Epidermal melanocyte (primary cell): ENCODE results near the gene C14orf180.

ENCODE experiments used
- DNase-seq: peaks from one replicate; pipeline ENCODE4 v3.0.0; 2011; ENCODE audit warnings: low spot score; ENCODE audit not compliant: insufficient read length

The C14orf180 gene

DNA sequence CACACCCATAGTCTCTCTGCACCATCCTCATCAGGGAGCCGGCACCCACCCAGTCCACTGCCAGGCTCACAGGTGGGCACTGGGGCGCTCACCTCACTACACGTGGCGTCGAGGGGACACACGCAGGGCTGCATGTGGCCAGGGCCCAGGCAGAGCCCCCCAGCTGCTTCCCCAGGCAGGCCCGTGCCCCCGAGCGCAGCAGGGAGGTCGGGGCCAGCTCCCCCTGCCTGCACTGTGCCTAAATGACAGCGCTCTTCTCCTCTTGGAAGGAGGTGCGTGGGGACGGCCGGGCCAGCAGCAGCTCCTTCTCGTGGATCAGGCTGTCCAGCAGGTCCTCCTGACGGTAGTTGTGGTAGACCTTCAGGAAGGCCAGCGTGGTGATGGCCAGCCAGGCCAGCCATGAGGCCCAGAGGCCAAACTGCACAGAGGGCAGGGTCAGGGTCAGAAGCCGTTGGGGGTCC, 13.7 kb downstream of the C14orf180 start:
- no peak for DNase-seq

DNA sequence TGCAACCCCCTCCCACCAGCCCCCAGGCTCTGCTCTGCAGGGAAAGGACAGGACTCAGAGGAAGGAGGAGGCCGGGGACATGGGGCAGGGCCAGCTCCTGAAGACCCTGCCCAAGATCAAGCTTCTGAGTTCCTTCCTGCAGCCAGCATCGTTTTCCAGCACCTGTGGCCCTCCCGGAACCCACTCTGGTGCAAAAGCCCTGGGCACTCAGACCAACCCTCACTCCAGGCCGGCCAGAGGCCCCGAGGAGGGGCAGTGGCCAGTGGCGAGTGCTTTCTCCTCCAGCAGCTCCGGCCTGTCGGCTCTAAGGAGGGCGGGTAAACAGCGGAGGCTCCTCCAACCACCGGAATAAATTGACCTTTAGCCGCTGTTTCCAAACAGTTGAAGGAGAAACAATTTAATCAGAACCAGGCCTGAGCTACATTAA, 14.2 kb downstream of the C14orf180 start:
- DNase-seq, result no peak

DNA sequence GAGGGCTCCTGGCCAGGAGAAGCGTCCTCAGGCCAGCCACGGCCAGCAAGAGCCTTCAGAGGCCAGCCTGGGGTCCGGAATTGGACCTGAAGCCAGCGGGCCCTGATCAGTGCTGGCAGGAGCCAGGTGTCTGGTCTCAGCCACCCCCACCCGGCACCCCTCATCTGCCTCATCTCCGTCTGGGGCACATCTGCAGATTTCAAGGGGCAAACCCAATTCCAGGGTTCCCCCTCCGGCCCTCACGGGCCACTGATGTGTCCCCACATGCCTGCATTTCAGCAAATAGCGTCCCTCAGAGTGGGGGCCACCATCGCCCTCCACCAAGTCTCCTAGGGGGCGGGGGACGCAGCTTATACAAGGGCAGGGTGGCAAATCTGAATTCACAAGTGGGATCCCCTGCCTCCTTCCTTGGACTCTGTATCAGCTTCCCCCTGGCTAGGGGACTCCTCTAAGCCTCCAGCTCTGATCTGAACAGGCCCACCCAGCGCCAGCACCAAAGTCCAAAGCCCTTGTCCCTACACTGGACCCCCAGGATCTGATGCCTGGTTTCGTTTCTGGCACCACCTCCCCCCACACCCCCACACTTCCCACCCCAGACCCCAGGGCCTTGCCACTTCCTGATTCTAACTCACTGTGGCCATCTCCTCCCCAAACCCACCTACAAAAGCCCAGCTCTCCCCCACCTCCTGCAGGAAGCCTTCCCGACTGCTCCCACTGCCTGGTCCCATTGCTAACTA, 14.9 kb downstream of the C14orf180 start:
- no peak for DNase-seq

DNA sequence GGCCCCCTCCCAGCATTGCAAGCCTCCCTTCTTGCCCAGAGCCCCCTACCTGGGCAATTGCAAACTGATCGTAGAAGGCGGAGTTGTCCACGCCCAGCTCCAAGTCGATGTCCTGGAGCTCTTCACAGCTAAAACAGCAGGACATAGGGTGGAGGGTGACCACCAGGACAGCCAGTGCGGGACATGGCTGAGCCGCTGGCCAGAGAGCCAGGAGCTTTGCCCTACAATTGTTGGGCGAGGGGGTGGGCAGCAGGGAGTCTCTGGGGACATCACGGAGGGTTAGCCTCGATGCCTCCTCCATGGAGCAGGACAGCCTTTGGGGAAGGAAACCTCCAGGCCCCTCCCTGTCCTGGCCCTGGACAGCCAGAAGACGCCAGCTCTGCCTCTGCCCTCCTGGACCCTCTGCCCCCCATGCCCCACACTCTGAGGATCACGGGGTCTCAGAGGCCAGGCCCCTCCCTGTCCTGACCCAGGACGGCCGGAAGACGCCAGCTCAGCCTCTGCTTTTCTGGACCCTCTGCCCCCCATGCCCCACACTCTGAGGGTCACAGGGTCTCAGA, 15.6 kb downstream of the C14orf180 start:
- DNase-seq, result no peak

DNA sequence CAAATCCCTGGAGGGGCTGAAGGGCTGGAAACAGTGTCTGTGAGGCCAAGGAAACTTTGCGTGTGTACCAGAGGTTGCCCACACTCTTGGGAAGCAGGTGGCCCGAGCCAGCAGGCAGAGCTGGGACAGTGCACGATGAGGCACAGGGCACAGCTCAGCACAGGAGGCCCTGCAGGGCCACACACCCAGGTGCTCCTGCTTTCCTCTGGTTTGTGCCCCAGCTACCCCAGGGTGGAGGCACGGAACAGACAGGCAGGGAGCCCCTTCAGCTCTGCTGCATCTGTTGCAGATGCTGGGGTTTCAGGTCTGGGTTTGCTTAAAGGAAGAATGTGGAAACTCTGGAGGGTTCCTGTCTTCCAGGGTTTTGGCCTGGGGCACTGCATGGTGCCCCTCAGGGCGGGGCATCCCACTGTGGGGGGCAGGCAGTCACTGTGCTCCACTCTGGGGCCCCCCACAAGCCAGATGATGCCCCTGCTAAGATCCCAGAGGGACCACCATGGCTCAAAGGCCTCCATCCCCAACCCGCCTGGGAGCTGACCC, 16.4 kb downstream of the C14orf180 start:
- DNase-seq, result no peak

DNA sequence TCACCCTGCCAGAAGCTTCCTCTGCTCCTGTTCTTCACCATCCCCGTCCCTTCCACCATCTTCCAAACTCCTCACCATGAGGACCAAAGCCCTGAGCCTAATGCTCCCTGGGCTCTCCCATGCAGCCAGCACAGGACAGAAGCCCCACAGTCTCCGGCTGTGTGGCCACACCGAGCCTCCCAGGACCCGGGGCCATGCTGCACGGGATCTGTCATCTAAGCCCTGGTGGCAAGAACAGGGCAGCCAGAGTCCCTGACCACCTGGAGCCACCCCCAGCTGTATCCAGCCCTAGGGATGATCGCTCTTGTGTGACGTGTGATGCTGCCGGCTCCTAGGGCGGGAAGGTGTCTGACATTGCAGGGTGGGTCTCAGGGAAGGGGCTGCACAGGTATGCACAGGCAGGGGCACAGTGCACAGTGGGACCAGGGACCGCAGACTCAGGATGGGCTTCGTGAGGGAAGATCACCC, 16.9 kb downstream of the C14orf180 start:
- DNase-seq, result no peak

DNA sequence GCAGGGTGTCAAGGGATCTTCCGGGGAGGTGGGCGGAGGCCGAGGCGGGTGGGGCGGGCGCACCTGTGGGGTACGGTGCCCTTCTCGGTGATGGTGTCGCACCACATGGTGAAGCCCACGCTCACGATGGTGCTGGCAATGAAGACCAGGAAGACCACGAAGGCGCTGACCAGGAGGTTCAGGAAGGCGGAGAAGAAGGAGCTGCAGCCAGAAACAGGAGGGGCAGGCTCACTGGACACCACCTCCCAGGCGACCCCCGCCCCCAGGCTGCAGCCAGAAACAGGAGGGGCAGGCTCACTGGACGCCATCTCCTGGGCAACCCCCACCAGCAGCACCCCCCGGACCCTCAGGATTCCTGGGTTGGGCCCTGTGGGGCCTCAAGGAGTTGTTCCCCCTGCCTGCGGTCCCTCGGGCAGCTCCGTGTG, 17.4 kb downstream of the C14orf180 start:
- no peak for DNase-seq

DNA sequence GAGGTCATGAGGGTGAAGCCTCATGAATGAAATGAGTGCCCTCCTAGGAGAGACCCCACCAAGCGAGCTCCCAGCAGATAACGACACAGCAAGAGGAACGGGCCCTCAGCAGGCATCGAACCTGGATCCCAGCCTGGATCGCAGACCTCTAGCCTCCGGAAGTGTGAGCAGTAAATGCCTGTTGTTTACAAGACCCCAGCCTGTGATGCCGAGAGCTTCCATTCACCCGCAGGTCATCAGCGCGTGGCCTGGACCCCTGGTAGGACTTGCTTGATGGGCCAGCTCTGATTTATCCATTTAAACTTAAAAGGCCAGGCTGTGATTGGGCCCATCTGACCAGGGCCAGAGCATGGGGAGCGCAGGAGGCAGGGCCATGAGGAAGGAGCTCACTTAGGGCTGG, 18.0 kb downstream of the C14orf180 start:
- no peak for DNase-seq

DNA sequence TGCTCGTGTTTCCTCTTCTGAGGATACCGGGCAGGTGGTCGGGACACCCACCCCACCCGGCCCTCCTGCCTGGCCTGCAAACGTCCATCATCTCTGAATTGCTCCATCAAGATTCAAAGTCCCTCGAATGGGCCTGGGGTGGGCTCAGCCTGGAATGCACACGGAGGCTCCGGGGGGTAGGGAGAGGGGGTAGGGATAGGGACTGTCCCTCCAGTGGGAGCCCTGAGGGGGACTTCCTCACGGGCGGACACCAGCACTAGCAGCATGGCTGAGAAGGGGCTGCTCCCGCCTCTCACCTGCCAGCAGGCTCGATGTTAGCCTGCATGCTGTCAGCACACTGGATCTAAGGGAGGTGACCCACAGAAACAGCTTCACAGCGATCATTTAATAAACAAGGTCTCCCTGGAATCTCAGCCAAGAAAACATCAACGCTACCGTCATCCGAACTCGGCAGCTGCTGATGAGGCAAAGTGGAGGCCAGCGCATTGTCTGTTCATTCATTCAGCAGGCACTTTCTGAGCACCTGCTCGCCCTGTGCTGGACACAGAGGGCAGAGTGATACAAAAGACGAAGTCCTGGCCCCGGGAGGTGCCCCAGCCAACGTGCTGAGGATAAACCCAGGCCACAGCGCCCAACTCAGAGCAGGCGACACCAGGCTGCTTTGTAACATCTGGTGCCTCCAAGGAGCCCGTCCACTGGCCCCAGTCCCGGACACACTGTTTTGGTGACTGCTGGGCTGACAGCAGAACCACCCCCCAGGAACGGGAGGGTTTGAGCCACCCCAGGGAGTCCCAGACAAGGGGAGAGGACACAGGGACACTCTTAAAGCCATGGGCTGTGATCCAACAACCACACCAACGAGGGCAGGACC, 18.7 kb downstream of the C14orf180 start:
- no peak for DNase-seq

DNA sequence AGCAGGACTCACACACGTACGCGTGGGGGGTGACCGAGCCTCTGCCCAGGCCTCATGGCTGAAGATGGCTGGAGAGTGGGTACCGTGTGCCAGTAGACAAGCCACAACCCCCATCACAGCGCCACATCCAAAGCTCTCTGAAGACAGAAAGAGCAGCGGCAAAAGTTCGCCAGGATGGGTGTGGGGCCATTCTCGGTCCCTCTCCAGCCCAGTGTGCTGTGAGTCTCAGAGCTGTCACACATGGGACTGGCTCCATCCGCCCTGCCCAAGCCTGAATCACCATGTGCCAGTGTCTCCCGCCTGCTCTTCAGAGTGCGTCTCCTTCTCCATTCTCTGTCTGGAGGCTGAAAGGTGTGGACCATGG, 19.3 kb downstream of the C14orf180 start:
- DNase-seq, result no peak

DNA sequence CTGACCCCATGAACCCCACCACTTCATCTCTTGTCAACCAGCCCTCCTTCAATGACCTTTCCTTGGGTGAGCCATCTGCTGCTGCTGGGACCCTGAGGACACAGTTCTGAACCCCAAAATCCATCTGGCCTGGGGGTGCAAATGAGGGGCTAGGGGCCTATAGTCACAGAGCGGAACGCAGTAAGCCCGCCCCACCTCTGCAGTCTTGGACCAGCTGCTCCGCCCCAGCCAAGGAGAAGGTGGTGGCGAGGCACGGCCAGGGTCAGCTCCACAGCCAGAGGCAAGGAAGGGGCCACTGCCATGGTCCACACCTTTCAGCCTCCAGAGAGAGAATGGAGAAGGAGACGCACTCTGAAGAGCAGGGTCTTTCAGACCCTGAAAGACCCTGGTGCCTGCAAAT, 19.9 kb downstream of the C14orf180 start:
- no peak for DNase-seq

DNA sequence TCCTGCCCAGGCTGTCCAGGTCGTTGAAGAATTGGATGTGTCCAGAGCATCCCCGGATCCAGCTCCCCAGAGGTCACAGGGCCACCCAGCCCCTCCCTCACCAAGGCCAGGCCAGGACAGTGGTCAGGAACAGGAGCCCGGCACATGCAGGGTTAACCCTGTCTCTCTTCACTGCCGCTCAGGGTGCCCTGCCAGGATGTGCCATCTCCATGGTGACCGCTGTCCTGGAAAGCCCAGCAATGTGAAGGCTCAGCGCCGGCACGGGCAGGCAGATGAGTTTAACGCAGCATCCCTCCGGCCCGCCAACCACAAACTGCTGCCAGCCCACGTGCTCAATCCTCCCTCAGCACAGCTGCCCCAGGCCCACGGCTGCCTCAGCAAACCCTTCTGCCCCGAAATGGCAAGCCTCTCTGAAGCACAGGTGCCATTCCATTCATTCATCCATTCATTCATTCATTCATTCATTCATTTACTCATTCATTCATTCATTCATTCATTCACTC, 20.6 kb downstream of the C14orf180 start:
- DNase-seq, result peak; percentile 81

DNA sequence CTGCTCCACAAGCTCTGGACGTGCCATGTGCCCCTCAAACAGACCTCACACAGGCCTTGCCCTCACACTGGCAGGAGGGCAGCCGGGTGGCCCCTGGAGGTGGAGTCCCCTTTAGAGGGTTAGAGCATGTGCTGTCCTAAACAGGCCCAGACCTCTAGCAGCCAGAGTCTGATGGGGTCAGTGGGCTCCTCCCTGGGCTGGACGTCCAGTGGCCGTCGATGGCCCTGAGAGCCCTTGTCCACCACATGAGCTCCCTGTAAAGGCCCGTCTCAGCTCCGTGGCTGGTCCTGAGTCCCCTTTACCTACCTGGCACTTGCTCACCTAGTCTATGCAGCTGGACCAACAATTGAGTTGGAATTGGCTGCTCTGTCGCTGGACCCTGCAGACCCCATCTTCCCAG, 21.2 kb downstream of the C14orf180 start:
- no peak for DNase-seq

DNA sequence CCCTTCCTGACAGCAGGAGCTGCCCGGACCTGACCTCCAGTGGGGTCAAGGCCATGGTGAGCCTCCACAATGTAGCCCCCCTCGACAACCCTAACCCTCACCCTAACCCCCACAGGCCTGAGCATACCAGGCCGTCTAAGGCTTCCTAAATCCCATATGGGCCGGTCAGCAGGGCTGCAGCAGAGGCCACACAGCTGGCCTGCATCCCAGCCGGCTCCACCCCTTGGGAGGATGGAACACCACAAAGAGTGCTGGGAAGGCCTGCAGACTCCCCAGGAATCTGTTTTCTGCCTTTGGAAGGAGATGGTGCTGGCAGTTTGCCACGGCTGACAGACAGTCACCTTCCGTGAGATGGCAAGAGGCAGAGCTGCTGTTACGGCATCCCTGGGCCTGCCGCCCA, 22.2 kb downstream of the C14orf180 start:
- DNase-seq, result no peak

DNA sequence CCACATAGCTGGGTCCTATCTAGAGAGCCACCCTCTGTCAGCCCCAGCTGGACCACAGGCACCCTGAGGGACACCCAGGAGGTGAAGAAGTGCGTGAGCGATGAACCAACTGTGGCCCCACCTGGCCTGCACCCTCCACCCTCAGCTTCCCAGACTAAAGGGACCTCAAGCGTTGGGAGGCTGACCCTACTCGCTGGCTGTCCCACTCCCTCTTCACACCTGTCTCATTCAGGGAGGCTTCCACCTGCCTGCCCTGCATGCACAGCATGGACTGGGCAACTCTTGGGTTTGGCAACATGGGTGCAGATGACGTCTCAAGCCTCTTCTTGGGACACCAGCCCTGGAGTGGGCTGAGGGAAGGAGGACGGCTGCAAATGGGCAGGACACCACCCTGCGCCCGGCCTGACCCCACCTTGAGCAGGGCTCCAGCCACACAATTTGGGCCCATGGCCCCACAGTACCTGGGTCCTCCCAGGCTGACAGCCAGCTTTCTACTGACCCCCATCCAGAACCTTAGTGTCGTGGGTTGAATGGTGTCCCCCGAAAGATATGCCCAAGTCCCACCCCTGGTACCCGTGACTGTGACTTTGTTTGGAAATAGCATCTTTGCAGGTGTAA, 22.9 kb downstream of the C14orf180 start:
- DNase-seq, result no peak

DNA sequence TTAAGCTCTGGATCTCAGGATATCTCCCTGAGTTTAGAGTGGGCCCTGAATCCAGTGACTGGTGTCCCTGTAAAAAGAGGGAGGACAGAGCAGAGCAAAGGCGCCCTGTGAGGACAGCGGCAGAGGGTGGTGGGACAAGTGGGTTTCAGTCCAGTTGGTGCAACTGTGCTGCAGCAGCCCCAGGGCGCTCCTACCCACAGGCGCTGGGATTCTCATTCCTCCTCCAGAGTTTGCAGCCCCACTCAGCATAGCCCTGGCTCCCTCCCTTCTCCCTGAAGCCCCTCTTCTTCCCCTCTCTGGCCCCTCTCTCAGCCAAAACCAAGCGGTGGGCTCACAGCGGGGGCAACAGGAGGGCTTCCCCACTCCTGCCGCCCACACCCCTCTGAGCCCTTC, 23.4 kb downstream of the C14orf180 start:
- DNase-seq, result no peak

DNA sequence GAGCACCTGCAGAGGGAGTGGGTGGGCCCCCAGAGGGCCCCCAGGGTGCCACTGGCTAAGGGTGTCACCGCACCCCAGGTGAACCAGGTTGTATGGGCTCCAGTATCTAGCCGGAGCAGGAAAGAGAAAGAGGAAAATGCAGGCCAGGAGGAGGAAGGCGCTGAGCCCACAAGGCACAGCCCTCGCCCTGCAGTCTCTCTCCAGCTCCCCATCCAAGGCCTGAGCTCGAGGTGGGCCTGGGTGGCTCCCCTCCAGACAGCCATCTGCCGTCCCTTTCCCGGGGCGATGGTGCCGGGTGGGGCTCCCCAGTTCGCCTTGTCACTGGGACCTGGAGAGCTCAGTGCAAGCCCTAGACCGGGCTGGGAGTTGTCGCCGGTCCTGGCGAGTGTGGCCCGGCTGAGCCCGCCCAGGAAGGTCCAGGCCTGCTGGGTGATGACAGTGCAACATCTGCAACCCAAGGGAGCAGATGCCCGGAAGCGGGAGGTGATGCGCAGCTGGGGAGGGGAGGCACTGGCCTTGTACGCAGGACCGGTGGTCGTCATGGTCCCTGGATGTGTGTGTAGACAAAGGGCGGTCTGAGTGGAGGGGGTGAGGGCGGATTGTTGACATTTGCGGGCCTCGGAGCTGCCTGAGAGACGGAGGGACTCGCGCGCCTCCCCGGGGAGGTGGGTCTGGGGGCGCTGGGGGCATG, 24.3 kb downstream of the C14orf180 start:
- no peak for DNase-seq

DNA sequence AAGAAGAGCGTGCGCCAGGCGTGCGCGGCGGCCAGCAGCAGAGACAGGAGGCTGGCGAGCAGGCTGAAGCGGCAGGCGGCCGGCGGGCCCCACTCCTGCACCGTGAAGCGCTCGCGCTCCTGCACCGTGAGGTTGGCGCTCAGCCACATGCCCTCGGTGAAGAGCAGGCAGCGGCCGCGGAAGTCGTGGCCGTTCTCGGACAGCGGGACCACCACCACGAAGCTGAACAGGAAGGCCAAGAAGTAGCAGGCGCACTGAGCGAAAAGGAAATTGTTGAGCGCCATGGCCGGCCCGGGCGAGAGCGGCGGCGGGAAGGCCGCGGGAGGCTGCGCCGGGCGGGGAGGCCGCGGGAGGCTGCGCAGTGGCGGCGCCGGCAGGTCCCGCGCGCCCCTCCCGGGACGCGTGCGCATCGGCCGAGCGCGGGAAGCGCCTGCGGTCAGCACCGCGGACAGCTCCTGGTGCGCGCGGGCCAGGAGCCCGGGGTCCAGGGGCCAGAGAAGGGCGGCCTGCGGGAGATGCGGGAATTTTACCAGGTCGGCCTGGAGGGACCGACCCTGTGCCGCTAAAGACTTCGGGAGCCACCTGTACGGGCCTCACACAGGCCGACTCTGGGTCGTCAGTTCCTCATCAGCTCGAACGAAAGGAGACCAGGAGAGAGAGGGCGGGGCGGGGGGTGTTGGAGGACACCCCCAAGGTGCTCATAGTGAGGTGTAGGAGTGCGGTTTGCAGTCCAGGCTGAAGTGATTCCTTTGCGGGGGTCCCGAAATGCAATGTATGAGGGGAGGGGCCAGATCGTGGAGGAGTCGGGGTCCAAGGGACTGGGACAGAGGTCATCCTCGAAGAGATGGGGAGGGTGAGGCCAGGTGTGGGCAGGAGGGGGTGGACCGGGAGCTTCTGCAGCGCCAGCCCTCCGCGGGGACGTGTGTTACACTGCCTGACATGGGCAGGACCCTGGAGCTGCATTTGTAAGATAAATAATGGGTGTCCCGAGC, 25.2 kb downstream of the C14orf180 start, which contains the start of gene TMEM179:
TSS of gene TMEM179 (minus strand) at position 315 of the 992 bp plus-strand sequence. CDS start at position 284, 31 bp downstream.
- DNase-seq, result no peak

DNA sequence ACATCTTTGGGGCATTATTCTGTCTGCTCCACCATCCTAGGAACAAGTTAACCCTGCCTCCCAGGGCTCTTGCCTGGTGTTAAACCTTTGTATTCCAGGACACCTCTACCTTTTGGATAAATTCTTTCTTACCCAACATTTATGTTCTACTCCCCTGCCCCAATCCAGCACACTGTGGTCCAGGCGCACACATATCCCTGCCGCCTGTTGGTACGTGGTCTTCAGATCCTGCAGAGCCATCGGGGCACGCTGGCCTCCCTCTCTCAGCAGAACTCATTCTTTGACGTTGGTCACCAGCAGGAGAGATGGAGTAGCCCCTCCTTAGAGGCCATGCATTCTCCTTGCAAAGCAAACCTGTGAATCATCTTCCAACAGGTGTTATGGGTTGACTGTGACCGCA, 30.1 kb downstream of the C14orf180 start:
- no peak for DNase-seq
